PC-9 (cell line): ENCODE results near the gene KRT6B. TPM values are rescaled to one million over a fixed set of nuclear protein-coding genes. Genes with fewer than 3 reads are reported as not detected.

Experiments
- BruUV-seq: library from RNA; stranded (reverse); fragments of 400-500 nt; replicated peaks from 2 replicates; lab custom pipeline; 2021; lab: Mats Ljungman, UMichigan
- CTCF ChIA-PET: fragments of 300-600 bp; sonication (Branson Sonifier 250); formaldehyde crosslinking; loops from one replicate; lab custom pipeline; 2022; ENCODE audit warnings: antibody characterized with exemption; lab: Charles Lee
- POLR2A ChIA-PET: fragments of 300-600 bp; sonication (Branson Sonifier 250); formaldehyde crosslinking; loops from one replicate; lab custom pipeline; 2022; ENCODE audit warnings: antibody characterized with exemption; ENCODE audit not compliant: unreplicated experiment; lab: Charles Lee
- DNase-seq, 2 experiments: peaks; one replicate each; pipeline versions ENCODE4 v3.0.0 to v3.0.0-alpha.2; 2015 to 2022; ENCODE audit warnings: mixed read lengths in 1 of 2
- H2AFZ ChIP-seq: fragments of 200-600 bp; sonication (generic); 2 replicates; pipeline ENCODE4 v1.8.1; 2017; ENCODE audit warnings: antibody characterized with exemption
- H3F3A ChIP-seq: fragments of 200-600 bp; sonication (generic); 2 replicates; pipeline ENCODE4 v1.8.1; 2017; ENCODE audit warnings: antibody characterized with exemption, mild to moderate bottlenecking, low read depth; ENCODE audit not compliant: insufficient read depth
- H3K27ac ChIP-seq: fragments of 200-600 bp; sonication (generic); 2 replicates; pipeline ENCODE4 v1.6.1; 2016; ENCODE audit warnings: mixed run types
- H3K27me3 ChIP-seq: fragments of 200-600 bp; sonication (generic); 2 replicates; pipeline ENCODE4 v1.6.1; 2016; ENCODE audit warnings: low read depth, mixed run types; ENCODE audit not compliant: insufficient read depth
- H3K36me3 ChIP-seq: fragments of 200-600 bp; sonication (generic); 2 replicates; pipeline ENCODE4 v1.6.1; 2016; ENCODE audit warnings: low read depth, mixed run types
- H3K4me1 ChIP-seq: fragments of 200-600 bp; sonication (generic); replicated peaks from 2 replicates; pipeline ENCODE4 v1.6.1; 2016; ENCODE audit warnings: mixed run types; ENCODE audit not compliant: insufficient read depth
- H3K4me2 ChIP-seq: fragments of 200-600 bp; sonication (generic); 2 replicates; pipeline ENCODE4 v1.6.1; 2017; ENCODE audit warnings: mixed run types
- H3K4me3 ChIP-seq: fragments of 200-600 bp; sonication (generic); 2 replicates; pipeline ENCODE4 v1.6.1; 2016; ENCODE audit warnings: mixed run types
- H3K79me2 ChIP-seq: fragments of 200-600 bp; sonication (generic); 2 replicates; pipeline ENCODE4 v1.6.1; 2017; ENCODE audit warnings: low read depth, mixed run types
- H3K9me2 ChIP-seq: fragments of 200-600 bp; sonication (generic); 2 replicates; pipeline ENCODE4 v1.8.1; 2017; ENCODE audit warnings: mild to moderate bottlenecking; ENCODE audit not compliant: insufficient read depth
- H3K9me3 ChIP-seq: fragments of 200-600 bp; sonication (generic); 2 replicates; pipeline ENCODE4 v1.8.1; 2016; ENCODE audit warnings: low read depth; ENCODE audit not compliant: insufficient read depth
- H4K20me1 ChIP-seq: fragments of 200-600 bp; sonication (generic); 2 replicates; pipeline ENCODE4 v1.8.1; 2017; ENCODE audit not compliant: insufficient read depth
- CTCF ChIP-seq: fragments of 200-600 bp; sonication (generic); conservative IDR thresholded peaks from 2 replicates; pipeline ENCODE4 v1.6.1; 2017; ENCODE audit warnings: mixed run types, antibody characterized with exemption, mild to moderate bottlenecking, moderate library complexity
- EZH2 ChIP-seq: fragments of 200-600 bp; sonication (generic); IDR thresholded peaks from 2 replicates; pipeline ENCODE4 v1.8.0; 2017; ENCODE audit warnings: antibody characterized with exemption, low read depth
- intact Hi-C: fragments of 100-400 bp; cut with micrococcal nuclease; formaldehyde crosslinking; loops from one replicate; pipeline ENCODE4 v1.10.0; 2022; ENCODE audit not compliant: unreplicated experiment
- total RNA-seq: library from RNA; stranded (reverse); gene quantifications from 2 replicates; pipeline ENCODE4 v1.2.3, GENCODE V29; 2021

KRT6B gene
- total RNA-seq, 1 experiment from 2014 or later = 0.98 TPM

GRCh38 chr12:52438305-52439301, 13.3 kb downstream of the KRT6B start:
- CTCF ChIA-PET = no interaction called here
- POLR2A ChIA-PET = no interaction called here
- H3K9me3 ChIP-seq = no peaks in the 10 kb centered on the region
- no peaks in the 10 kb centered on the region for H3K27me3 ChIP-seq
- no peak overlapping the region for H2AFZ ChIP-seq
- peaks cover 89% of the 10 kb centered on the region for H3K4me1 ChIP-seq
- no peaks in the 10 kb centered on the region for H3K79me2 ChIP-seq
- H3K36me3 ChIP-seq = no peaks in the 10 kb centered on the region
- peak overlapping the region; percentile 12; the same call in 1 of the 2 replicates for H3K4me2 ChIP-seq
- BruUV-seq = no TSS peak
- intact Hi-C loops = no loop called here
- no peak overlapping the region for H3K27ac ChIP-seq
- TF ChIP-seq EZH2 (no peak), CTCF (no peak)
- no peak overlapping the region for H3K4me3 ChIP-seq
- H3K9me2 ChIP-seq = no peaks in the 10 kb centered on the region
- peak in 1 of 2 experiments; percentile 37 for DNase-seq
- peaks cover 66% of the 10 kb centered on the region for H3F3A ChIP-seq
- H4K20me1 ChIP-seq = no peaks in the 10 kb centered on the region

GRCh38 chr12:52437508-52437907, 14.4 kb downstream of the KRT6B start:
- DNase-seq = no peak
- H3K36me3 ChIP-seq = no peaks in the 10 kb centered on the region
- H3K79me2 ChIP-seq = no peaks in the 10 kb centered on the region
- no peaks in the 10 kb centered on the region for H3K9me3 ChIP-seq
- H3K4me2 ChIP-seq = peak overlapping the region; percentile 56; the same call in 1 of the 2 replicates
- no peaks in the 10 kb centered on the region for H3K9me2 ChIP-seq
- peaks cover 78% of the 10 kb centered on the region for H3K4me1 ChIP-seq
- intact Hi-C loops = no loop called here
- H4K20me1 ChIP-seq = no peaks in the 10 kb centered on the region
- H2AFZ ChIP-seq = no peak overlapping the region
- H3K4me3 ChIP-seq = no peak overlapping the region
- H3K27me3 ChIP-seq = no peaks in the 10 kb centered on the region
- peaks cover 57% of the 10 kb centered on the region for H3F3A ChIP-seq
- no TSS peak for BruUV-seq
- peak overlapping the region; percentile 86; the same call in 1 of the 2 replicates for H3K27ac ChIP-seq
- ChIA-PET CTCF (interaction anchor here (0.6 kb wide), 1 partner anchor 389 kb away, joined by 3 read pairs; no protein-coding TSS in a partner anchor), POLR2A (no interaction called here)
- TF ChIP-seq EZH2 = no peak
- TF ChIP-seq CTCF = no peak

- POLR2A ChIA-PET = interaction anchor here (0.6 to 1.1 kb wide), 3 partner anchors 56 to 288 kb away, joined by 3 to 6 read pairs (median 4); partner anchors contain the start of gene KRT6A
- H3K27ac ChIP-seq = peak overlapping the region; percentile 86
These were observed 15.0 kb downstream of the KRT6B start for GRCh38 chr12:52436828-52437474.

More at GRCh38 chr12:52436828-52437474, 15.0 kb downstream of the KRT6B start:
- H3K4me2 ChIP-seq = peak overlapping the region; percentile 56
- no peak overlapping the region for H3K4me3 ChIP-seq
- CTCF ChIA-PET = interaction anchor here (0.6 kb wide), 1 partner anchor 390 kb away, joined by 3 read pairs; no protein-coding TSS in a partner anchor
- BruUV-seq = no TSS peak
- no peaks in the 10 kb centered on the region for H3K27me3 ChIP-seq
- intact Hi-C loops = no loop called here
- peaks cover 51% of the 10 kb centered on the region for H3F3A ChIP-seq
- no peaks in the 10 kb centered on the region for H3K79me2 ChIP-seq
- H3K9me2 ChIP-seq = no peaks in the 10 kb centered on the region
- TF ChIP-seq CTCF (no peak), EZH2 (no peak)
- no peaks in the 10 kb centered on the region for H3K9me3 ChIP-seq
- H2AFZ ChIP-seq = no peak overlapping the region
- peaks cover 72% of the 10 kb centered on the region for H3K4me1 ChIP-seq
- H3K36me3 ChIP-seq = no peaks in the 10 kb centered on the region
- DNase-seq = no peak
- H4K20me1 ChIP-seq = no peaks in the 10 kb centered on the region
